Vagina (tissue), 2 donors: ENCODE data around the gene SPTBN1. TPM values are rescaled to one million over a fixed set of nuclear protein-coding genes. Genes with fewer than 3 reads are reported as not detected.

Experiments used
- DNase-seq, 2 donors: peaks; one replicate each; pipeline ENCODE4 v3.0.0-alpha.2; 2017; ENCODE audit errors: extremely low spot score in 2 of 2
- H3K27ac ChIP-seq: fragments of 200-600 bp; sonication (generic); one replicate; pipeline ENCODE4 v1.5.1; 2019
- H3K27me3 ChIP-seq: fragments of 200-600 bp; sonication (generic); one replicate; pipeline ENCODE4 v1.5.1; 2019
- H3K36me3 ChIP-seq, 2 donors: fragments of 200-600 bp; sonication (generic); one replicate each; pipeline ENCODE4 v1.5.1; 2017 to 2019
- H3K4me1 ChIP-seq: fragments of 200-600 bp; sonication (generic); one replicate; pipeline ENCODE4 v1.5.1; 2019
- H3K4me3 ChIP-seq, 2 donors: fragments of 200-600 bp; sonication (generic); 1 replicate in 1 of 2; 2 replicates in 1 of 2; pipeline ENCODE4 v1.5.1; 2016 to 2019
- H3K9me3 ChIP-seq: fragments of 200-600 bp; sonication (generic); one replicate; pipeline ENCODE4 v1.5.1; 2019
- POLR2A ChIP-seq, 2 donors: fragments of 450-650 bp; IDR thresholded peaks; one replicate each; pipeline ENCODE4 v1.6.1; 2017; ENCODE audit warnings: antibody characterized with exemption in 2 of 2, mild to moderate bottlenecking in 2 of 2, moderate library complexity in 2 of 2
- POLR2AphosphoS5 ChIP-seq, 2 donors: sonication (generic); formaldehyde crosslinking; IDR thresholded peaks; one replicate each; pipeline ENCODE4 v1.9.0; 2017; ENCODE audit warnings: antibody characterized with exemption in 2 of 2, mild to moderate bottlenecking in 2 of 2, low read depth in 1 of 2; ENCODE audit not compliant: insufficient read depth in 1 of 2
- intact Hi-C: fragments of 100-400 bp; cut with DNase I; formaldehyde crosslinking; loops from one replicate; pipeline ENCODE4 v1.15.1; 2023
- total RNA-seq: library from RNA; depleted of rRNA; stranded (reverse); fragments of >200 nt; gene quantifications from one replicate; pipeline ENCODE4 v1.2.3, GENCODE V29; 2016
- TF ChIP-seq, protein P1 (sequence below), 3 experiments: fragments of 450-650 bp in 2 of 3; fragments of 200-600 bp in 1 of 3; sonication (generic) in 1 of 3; IDR thresholded peaks; one replicate each; pipeline ENCODE4 v1.5.1; 2017 to 2019; ENCODE audit warnings: antibody characterized with exemption in 3 of 3, mild to moderate bottlenecking in 2 of 3, moderate library complexity in 2 of 3

SPTBN1 gene
- total RNA-seq, 1 donor from 2014 or later, result 278 TPM

DNA sequence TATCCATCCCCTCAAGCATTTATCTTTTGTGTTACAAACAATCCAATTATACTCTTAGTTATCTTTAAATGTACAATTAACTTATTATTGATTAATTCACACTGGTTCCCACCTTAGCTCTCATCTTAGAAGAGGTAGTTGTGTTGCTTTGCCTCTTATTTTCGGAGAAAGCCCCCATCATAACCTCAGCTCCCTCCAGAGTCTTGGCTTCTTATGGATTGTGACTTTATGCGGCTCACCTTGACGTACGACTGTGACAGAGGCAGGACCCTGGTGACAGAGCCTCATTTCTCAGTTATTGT lies 132.9 kb downstream of the SPTBN1 start:
- intact Hi-C loops, result no loop called here
- peaks cover 77% of the 10 kb centered on the region for H3K4me1 ChIP-seq
- no peaks in the 10 kb centered on the region for H3K27me3 ChIP-seq
- no peak for TF ChIP-seq POLR2A (IDR thresholded peaks at IDR 0.05)
- no peak for TF ChIP-seq POLR2AphosphoS5 (IDR thresholded peaks at IDR 0.05; ENCODE audit: insufficient read depth in 1 of 2, low read depth in 1 of 2)
- TF ChIP-seq, protein P1, sequence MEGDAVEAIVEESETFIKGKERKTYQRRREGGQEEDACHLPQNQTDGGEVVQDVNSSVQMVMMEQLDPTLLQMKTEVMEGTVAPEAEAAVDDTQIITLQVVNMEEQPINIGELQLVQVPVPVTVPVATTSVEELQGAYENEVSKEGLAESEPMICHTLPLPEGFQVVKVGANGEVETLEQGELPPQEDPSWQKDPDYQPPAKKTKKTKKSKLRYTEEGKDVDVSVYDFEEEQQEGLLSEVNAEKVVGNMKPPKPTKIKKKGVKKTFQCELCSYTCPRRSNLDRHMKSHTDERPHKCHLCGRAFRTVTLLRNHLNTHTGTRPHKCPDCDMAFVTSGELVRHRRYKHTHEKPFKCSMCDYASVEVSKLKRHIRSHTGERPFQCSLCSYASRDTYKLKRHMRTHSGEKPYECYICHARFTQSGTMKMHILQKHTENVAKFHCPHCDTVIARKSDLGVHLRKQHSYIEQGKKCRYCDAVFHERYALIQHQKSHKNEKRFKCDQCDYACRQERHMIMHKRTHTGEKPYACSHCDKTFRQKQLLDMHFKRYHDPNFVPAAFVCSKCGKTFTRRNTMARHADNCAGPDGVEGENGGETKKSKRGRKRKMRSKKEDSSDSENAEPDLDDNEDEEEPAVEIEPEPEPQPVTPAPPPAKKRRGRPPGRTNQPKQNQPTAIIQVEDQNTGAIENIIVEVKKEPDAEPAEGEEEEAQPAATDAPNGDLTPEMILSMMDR (IDR thresholded peaks at IDR 0.05), result no peak
- H3K4me3 ChIP-seq, result no peak overlapping the region
- no peaks in the 10 kb centered on the region for H3K9me3 ChIP-seq
- no peaks in the 10 kb centered on the region for H3K36me3 ChIP-seq
- no peak for DNase-seq
- no peak overlapping the region for H3K27ac ChIP-seq

DNA sequence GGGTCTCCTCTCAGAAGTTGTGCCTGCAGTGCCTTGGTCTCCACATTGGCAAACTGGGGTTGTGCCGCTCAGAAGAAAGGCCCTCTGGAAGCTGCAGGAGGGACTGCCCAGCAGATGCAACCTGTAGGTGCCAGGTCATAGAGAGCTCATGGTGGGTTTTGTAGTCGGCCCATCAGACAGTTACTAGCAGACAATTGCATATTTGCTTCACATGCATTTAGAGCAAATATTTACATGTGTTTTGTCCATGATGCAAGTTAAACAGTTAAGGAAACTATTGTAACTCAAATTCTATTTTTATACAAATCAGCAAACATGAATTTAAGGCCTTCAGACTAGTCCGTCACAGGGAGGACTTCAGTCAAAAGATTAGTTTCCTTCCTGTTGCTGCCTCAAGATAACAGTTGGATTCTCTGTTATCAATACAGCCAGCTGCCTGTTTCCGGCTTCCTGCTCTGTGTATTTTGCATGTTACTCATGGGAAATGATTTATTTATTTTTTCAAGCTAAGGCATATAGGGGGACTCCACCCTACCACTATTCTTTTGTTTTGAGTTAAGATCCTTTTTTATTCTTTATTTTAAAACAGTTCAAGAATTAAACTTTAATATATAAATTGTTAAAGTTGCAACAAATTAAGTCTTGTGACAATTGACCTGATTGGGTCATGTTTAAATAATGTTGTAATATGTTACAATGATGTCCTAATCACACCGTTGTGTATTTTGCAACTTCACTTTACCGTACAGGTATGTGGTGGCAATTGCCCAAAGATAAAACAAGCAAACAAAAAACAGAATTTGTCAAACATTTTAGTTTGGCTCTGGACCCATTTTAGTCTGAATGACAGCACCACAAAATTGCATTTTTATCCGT lies 133.5 kb downstream of the SPTBN1 start:
- Histone ChIP-seq H3K27ac (no peak overlapping the region), H3K4me3 (no peak overlapping the region), H3K36me3 (no peaks in the 10 kb centered on the region), H3K27me3 (no peaks in the 10 kb centered on the region), H3K4me1 (peaks cover 79% of the 10 kb centered on the region), H3K9me3 (no peaks in the 10 kb centered on the region)
- intact Hi-C loops, result no loop called here
- DNase-seq, result no peak
- peak in 1 of 2 donors; percentile 46 for TF ChIP-seq POLR2AphosphoS5 (IDR thresholded peaks at IDR 0.05; ENCODE audit: insufficient read depth in 1 of 2, low read depth in 1 of 2)
- TF ChIP-seq, protein P1 (IDR thresholded peaks at IDR 0.05), result no peak
- TF ChIP-seq POLR2A (IDR thresholded peaks at IDR 0.05), result no peak

DNA sequence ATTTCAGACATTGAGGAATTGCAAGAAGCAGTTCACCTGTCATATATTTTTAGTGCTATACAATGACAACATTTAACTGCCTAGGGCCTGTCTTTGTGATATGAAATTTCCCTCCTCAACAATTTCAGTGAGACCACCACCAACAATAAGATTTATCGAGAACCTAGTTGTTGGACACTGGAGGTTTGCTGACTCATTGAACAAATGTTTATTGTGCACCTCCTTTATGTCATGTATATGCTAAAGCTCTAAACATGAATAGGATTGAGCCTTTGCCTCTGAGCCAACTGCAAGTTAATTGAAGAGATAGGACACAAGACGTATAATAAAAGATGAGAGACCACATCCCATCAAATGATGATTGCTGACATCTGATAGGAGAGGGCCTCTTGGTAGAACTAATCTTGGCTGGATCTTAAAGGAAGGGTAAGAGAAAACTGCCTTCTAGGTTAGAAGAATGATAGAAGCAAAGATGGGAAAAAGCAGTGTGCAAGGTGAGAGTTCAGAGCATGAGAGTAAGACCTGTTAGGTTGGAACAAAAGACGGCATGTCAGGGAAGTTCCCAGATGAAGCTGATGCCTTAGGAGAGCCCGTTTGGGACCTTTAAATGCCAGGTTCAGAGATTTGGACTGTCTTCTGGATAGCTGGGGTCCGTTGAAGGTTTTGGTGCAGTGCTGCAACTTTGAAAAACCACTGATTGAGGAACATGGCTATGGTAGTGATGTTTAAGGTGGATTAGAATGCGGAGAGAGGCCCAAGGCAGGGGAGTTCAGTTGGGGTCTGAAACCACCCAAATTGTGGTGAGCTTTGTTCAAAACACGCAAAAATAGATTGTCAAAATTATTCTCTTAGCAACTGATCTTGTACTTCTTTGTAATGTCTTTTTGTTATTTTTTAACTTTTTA lies 134.3 kb downstream of the SPTBN1 start:
- Histone ChIP-seq H3K4me1 (peaks cover 79% of the 10 kb centered on the region), H3K9me3 (no peaks in the 10 kb centered on the region), H3K4me3 (no peak overlapping the region), H3K27me3 (no peaks in the 10 kb centered on the region), H3K27ac (no peak overlapping the region), H3K36me3 (no peaks in the 10 kb centered on the region)
- no peak for DNase-seq
- intact Hi-C loops, result no loop called here
- no peak for TF ChIP-seq POLR2A (IDR thresholded peaks at IDR 0.05)

DNA sequence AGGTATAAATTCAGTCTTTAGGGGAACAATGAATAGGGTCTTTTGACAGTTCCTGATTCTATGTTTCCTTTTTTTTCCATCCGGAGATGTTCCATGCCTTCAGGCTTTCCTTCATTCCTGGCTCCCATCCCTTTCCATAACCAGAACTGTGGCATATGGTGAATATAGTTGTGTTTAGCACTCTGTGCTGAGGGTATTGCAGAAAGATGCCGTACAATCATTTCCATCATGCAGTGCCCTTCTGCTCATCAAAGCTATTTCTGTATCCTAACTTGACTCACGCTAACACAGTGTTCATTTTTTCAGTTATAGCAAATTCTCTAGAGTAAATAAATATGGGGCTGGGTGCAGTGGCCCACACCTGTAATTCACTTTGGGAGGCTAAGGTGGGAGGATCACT lies 135.4 kb downstream of the SPTBN1 start:
- H3K27ac ChIP-seq, result no peak overlapping the region
- peaks cover 79% of the 10 kb centered on the region for H3K4me1 ChIP-seq
- H3K27me3 ChIP-seq, result no peaks in the 10 kb centered on the region
- H3K4me3 ChIP-seq, result no peak overlapping the region
- no peaks in the 10 kb centered on the region for H3K36me3 ChIP-seq
- intact Hi-C loops, result no loop called here
- no peak for DNase-seq
- no peaks in the 10 kb centered on the region for H3K9me3 ChIP-seq
- TF ChIP-seq POLR2A (IDR thresholded peaks at IDR 0.05), result no peak
- TF ChIP-seq POLR2AphosphoS5 (IDR thresholded peaks at IDR 0.05; ENCODE audit: insufficient read depth in 1 of 2, low read depth in 1 of 2), result no peak
- TF ChIP-seq, protein P1 (IDR thresholded peaks at IDR 0.05), result no peak

DNA sequence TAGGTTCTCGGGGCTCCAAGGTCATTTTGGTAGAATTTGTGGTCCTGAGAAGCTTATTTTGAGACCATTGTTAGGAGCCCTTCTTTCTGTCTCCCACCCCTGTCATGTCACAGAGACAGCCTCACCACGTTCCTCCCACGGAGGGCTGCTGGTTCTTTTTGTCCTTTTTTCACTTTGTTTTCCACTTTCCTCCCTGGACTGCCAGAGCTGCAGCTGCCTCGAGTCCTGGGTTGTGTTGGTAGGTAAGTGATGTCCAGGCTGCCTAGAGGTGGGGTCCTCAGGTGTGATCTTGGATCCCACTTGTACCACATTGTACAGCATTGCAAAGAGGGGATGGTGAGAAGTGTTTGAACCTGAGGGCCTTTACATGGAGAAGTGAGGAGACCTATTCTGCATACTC lies 137.1 kb downstream of the SPTBN1 start:
- Histone ChIP-seq H3K27me3 (no peaks in the 10 kb centered on the region), H3K4me1 (peaks cover 81% of the 10 kb centered on the region), H3K36me3 (no peaks in the 10 kb centered on the region), H3K27ac (no peak overlapping the region), H3K4me3 (no peak overlapping the region), H3K9me3 (no peaks in the 10 kb centered on the region)
- no peak for DNase-seq
- intact Hi-C loops, result no loop called here
- no peak for TF ChIP-seq POLR2AphosphoS5 (IDR thresholded peaks at IDR 0.05; ENCODE audit: insufficient read depth in 1 of 2, low read depth in 1 of 2)
- TF ChIP-seq, protein P1 (IDR thresholded peaks at IDR 0.05), result no peak
- no peak for TF ChIP-seq POLR2A (IDR thresholded peaks at IDR 0.05)
